ENCODE data around the gene PIM2.
"Not testable (repeated sequence)": the region's sequence is repeated elsewhere in the genome, so short reads cannot be mapped to it uniquely, and the experiment has no call there.

Gene PIM2

GRCh38 chrX:48904626-48905025, 14.2 kb downstream of the PIM2 start:
- no peak for DNase-seq

- no peak for DNase-seq
These were observed 14.6 kb downstream of the PIM2 start for GRCh38 chrX:48904180-48904579.

- no peak for DNase-seq
These were observed 15.5 kb downstream of the PIM2 start for GRCh38 chrX:48903290-48903689.

- DNase-seq, result no peak
These were observed 16.0 kb downstream of the PIM2 start for GRCh38 chrX:48902776-48903175.

- DNase-seq, result no peak
These were observed 16.7 kb downstream of the PIM2 start for GRCh38 chrX:48902135-48902534.

GRCh38 chrX:48901069-48901468, 17.8 kb downstream of the PIM2 start:
- DNase-seq, result no peak

- DNase-seq, result no peak
These were observed 19.8 kb downstream of the PIM2 start for GRCh38 chrX:48899078-48899410.

DNA sequence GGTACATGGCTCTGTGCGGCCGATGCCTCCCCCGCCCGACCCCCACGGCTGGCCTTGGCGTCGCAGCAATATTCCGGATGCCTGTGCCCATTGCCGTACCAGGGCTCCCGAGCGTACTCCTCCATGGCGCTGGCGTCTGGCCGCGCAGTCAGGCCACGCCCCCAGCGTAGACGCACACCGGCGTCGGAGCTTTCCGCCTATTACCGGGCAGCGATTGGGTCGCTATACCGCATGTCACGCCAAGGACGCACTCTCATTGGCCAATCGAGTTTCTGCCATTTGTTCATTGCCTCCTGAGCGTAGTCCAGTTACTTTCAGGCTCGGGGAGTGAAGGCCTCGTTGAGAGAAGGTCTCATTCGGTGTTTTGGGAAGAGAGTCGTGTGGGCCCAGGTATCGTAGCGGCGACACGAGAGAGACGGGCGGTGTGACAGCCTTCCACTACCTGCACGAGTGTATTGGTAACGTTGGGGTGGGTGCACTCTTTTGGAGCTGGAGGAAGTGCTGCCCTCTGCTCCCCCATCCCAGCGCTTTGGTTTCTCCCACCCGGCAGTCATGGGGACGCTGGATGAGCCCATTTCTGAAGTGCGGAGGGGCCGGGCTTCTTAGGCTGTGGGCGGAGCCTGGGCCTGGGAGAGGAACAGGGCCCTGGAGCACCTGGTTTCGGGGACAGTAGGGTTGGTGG, 21.1 kb downstream of the PIM2 start, which contains the start of the genes PQBP1 and TIMM17B:
Gene PQBP1 (plus strand): TSS at position 306 of the 682 bp plus-strand sequence. CDS start 580 bp downstream, outside the sequence.
Gene TIMM17B (minus strand): TSS at position 144 of the 682 bp plus-strand sequence. CDS start 19 bp downstream, at position 125.
- DNase-seq, result peak; percentile 96

DNA sequence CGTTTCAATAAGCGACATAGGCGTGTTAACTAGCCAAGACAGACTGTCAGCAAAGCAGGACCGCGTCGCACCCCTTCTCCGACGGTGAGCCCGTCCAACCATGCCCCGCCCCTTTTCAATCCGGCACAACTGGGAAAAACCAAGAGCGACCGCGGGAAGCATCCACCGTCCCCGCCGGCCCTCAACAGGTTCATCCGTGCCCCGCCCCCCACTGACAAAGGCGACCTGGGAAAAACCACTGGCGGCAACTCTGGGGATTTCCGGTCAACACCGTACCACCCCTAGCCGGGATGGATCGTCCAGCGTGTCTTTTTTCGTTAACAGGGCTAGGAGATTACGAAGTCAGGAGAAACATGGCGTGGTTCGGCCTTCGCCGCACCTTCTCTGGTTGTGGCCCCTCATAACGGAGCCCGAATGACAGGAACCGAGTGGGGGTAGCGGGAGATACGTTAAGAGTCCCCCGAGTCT, 21.6 kb downstream of the PIM2 start:
- DNase-seq, result peak; percentile 63

GRCh38 chrX:48896611-48897011, 22.2 kb downstream of the PIM2 start:
- DNase-seq, result peak; percentile 10

DNA sequence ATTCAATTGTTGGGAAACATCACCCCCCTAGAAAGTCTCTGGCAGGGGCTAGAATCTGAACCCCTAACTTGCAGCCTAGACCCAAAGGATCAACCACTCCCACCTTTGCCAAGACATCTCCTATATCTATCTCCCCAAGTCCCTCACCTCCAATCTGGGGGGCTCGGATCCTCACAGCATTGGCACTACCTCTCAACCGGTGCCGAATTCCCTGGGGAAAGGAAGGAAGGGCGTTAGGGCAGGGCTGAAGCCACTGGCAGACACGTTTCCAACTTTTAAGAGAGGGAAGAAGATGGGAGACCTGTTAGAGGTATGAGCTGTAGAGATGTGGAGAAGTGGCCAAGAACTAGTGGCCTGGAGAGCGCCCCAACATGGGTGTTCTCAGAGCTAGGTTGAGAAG, 23.9 kb downstream of the PIM2 start:
- DNase-seq, result no peak

GRCh38 chrX:48893556-48894348, 25.1 kb downstream of the PIM2 start:
- no peak for DNase-seq

GRCh38 chrX:48892896-48893295, 25.9 kb downstream of the PIM2 start:
- no peak for DNase-seq

- DNase-seq, result peak; percentile 85
These were observed 27.2 kb downstream of the PIM2 start for GRCh38 chrX:48891402-48892288.

DNA sequence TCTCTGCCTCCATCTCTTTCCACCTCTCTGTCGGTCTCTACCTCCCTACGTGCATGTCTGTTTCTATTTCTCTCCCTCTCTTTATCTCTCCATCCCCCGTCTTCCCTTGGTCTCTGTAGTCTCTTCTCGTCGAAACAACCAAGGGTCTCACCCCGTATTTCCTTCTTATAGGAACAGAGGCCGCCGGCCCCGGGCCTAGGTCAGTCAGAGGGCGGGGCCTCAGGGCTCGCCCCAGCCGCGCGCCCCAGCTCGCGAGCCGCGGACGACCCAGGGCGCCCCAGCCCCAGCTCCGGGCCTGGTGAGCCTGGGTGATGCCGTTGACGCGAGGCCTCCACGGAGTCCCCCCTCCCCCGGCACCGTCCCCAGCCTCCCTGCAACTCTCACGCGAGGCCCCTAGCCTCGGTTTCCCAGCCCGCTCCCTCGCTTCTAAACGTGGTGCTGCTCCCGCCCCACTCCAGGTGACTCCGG, 27.9 kb downstream of the PIM2 start:
- no peak for DNase-seq

DNA sequence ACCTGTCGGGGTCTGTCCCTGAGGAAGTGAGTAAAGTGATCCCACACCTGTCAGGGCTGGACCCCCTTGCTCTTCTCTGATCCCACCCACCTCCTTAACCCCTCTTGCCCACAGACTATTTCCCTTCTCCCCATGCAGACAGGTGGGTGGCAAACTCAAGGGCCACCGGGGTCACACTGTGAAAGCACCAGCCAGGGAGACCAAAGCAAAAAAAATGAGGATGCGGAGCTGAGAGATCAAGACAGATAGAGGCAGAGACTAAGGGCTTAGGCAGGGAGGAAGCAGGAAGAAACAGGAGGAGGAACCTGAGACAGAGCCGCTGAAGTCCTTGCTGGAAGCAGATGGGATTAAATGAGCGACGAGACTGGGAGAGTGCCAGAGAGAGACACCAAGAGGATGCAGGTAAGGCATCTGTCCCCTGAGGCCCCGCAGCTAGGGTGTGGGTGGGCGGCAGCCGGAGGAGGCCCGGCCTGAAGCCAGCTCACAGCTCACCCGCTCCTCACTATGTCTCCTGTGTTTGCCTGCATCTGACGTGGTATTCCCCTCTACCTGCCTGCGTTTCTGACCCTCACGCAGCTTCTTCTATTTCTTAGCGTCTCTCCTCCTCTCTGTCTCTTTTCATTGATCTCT, 28.4 kb downstream of the PIM2 start:
- no peak for DNase-seq

- not testable (repeated sequence) for DNase-seq
These were observed 32.2 kb downstream of the PIM2 start for GRCh38 chrX:48886586-48886985.

GRCh38 chrX:48883729-48884128, 35.1 kb downstream of the PIM2 start:
- no peak for DNase-seq

GRCh38 chrX:48876944-48877343, 41.9 kb downstream of the PIM2 start:
- not testable (repeated sequence) for DNase-seq

DNA sequence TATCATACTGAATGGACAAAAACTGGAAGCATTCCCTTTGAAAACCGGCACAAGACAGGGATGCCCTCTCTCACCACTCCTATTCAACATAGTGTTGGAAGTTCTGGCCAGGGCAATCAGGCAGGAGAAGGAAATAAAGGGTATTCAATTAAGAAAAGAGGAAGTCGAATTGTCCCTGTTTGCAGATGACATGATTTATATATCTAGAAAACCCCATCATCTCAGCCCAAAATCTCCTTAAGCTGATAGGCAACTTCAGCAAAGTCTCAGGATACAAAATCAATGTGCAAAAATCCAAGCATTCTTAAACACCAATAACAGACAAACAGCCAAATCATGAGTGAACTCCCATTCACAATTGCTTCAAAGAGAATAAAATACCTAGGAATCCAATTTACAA, 46.8 kb downstream of the PIM2 start:
- not testable (repeated sequence) for DNase-seq

- peak; percentile 23 for DNase-seq
These were observed 54.6 kb downstream of the PIM2 start for GRCh38 chrX:48864210-48864609.
